ENCODE data around the gene MACROD1. TPM values are rescaled to one million over a fixed set of nuclear protein-coding genes. Genes with fewer than 3 reads are reported as not detected.

MACROD1 gene
- total RNA-seq, 1 donor from 2014 or later = 3.4 TPM

GRCh38 chr11:64074239-64074638 is 91.7 kb downstream of the MACROD1 start:
- Histone ChIP-seq H3K9ac (ENCODE audit: low read length) (no peak overlapping the region), H3K4me3 (ENCODE audit: insufficient read depth, low read depth, low read length) (no peak overlapping the region), H3K27ac (ENCODE audit: low read depth, low read length) (no peak overlapping the region), H4K20me1 (ENCODE audit: insufficient read depth, low read length) (peaks cover 25% of the 10 kb centered on the region), H3K36me3 (ENCODE audit: insufficient read depth, low read length) (no peaks in the 10 kb centered on the region), H3K9me3 (ENCODE audit: insufficient read depth, low read depth, low read length) (peaks cover 1% of the 10 kb centered on the region), H3K4me2 (ENCODE audit: low read length) (no peak overlapping the region), H3K4me1 (ENCODE audit: insufficient read depth, low read length) (no peaks in the 10 kb centered on the region), H2AFZ (ENCODE audit: low read depth, low read length) (no peak overlapping the region), H3K79me2 (ENCODE audit: insufficient read depth, low read length) (no peaks in the 10 kb centered on the region), H3K27me3 (ENCODE audit: insufficient read depth, low read length) (peaks cover 11% of the 10 kb centered on the region)
- DNase-seq (ENCODE audit: low read depth) = no peak
- Mint-ChIP-seq H3K27me3 (ENCODE audit: low read depth, unreplicated experiment) (peaks cover 55% of the 10 kb centered on the region), H3K4me1 (ENCODE audit: low read depth, unreplicated experiment) (no peaks in the 10 kb centered on the region), H3K4me3 (ENCODE audit: unreplicated experiment) (no peak overlapping the region), H3K9me3 (ENCODE audit: unreplicated experiment) (no peaks in the 10 kb centered on the region), H3K36me3 (ENCODE audit: low read depth, unreplicated experiment) (no peaks in the 10 kb centered on the region), H3K27ac (ENCODE audit: unreplicated experiment) (no peak overlapping the region)
- FAIRE-seq = no peak
- TF ChIP-seq EZH2 (IDR thresholded peaks at IDR 0.05; ENCODE audit: insufficient read depth, low read length) (no peak), CTCF (IDR thresholded peaks at IDR 0.05; ENCODE audit: insufficient read depth, low read depth, low read length) (no peak)

DNA sequence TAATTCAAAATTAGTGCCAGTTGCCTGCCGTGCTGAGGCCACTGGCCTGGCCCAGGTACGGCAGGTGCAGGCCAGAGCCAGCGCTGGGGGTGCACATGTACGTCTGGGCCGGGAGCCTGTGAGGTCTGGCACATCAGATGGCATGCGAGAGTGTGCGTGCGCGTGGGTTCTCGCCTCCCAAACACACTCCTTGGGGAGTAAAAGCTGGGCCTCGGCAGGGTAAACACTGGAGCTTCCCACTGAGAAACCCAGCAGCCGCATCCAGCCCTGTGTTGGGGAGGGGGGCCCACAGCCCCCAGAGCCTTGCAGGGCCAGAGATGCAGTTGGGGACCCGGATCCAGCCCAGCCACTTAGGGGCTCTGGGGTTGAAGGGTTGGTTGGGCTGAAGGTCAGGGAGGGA is 92.4 kb downstream of the MACROD1 start:
- H3K4me3 ChIP-seq (ENCODE audit: insufficient read depth, low read depth, low read length) = no peak overlapping the region
- H3K4me3 Mint-ChIP-seq (ENCODE audit: unreplicated experiment) = no peak overlapping the region
- no peak overlapping the region for H2AFZ ChIP-seq (ENCODE audit: low read depth, low read length)
- H3K27me3 Mint-ChIP-seq (ENCODE audit: low read depth, unreplicated experiment) = peaks cover 51% of the 10 kb centered on the region
- no peaks in the 10 kb centered on the region for H3K36me3 Mint-ChIP-seq (ENCODE audit: low read depth, unreplicated experiment)
- H3K4me1 ChIP-seq (ENCODE audit: insufficient read depth, low read length) = no peaks in the 10 kb centered on the region
- no peaks in the 10 kb centered on the region for H3K9me3 Mint-ChIP-seq (ENCODE audit: unreplicated experiment)
- H3K27ac ChIP-seq (ENCODE audit: low read depth, low read length) = no peak overlapping the region
- peaks cover 3% of the 10 kb centered on the region for H3K9me3 ChIP-seq (ENCODE audit: insufficient read depth, low read depth, low read length)
- peaks cover 11% of the 10 kb centered on the region for H3K27me3 ChIP-seq (ENCODE audit: insufficient read depth, low read length)
- no peaks in the 10 kb centered on the region for H3K36me3 ChIP-seq (ENCODE audit: insufficient read depth, low read length)
- no peaks in the 10 kb centered on the region for H3K79me2 ChIP-seq (ENCODE audit: insufficient read depth, low read length)
- no peak for DNase-seq (ENCODE audit: low read depth)
- no peaks in the 10 kb centered on the region for H3K4me1 Mint-ChIP-seq (ENCODE audit: low read depth, unreplicated experiment)
- H4K20me1 ChIP-seq (ENCODE audit: insufficient read depth, low read length) = peaks cover 22% of the 10 kb centered on the region
- TF ChIP-seq CTCF (IDR thresholded peaks at IDR 0.05; ENCODE audit: insufficient read depth, low read depth, low read length) = no peak
- no peak for TF ChIP-seq EZH2 (IDR thresholded peaks at IDR 0.05; ENCODE audit: insufficient read depth, low read length)
- FAIRE-seq = no peak
- no peak overlapping the region for H3K9ac ChIP-seq (ENCODE audit: low read length)
- no peak overlapping the region for H3K4me2 ChIP-seq (ENCODE audit: low read length)
- H3K27ac Mint-ChIP-seq (ENCODE audit: unreplicated experiment) = no peak overlapping the region

DNA sequence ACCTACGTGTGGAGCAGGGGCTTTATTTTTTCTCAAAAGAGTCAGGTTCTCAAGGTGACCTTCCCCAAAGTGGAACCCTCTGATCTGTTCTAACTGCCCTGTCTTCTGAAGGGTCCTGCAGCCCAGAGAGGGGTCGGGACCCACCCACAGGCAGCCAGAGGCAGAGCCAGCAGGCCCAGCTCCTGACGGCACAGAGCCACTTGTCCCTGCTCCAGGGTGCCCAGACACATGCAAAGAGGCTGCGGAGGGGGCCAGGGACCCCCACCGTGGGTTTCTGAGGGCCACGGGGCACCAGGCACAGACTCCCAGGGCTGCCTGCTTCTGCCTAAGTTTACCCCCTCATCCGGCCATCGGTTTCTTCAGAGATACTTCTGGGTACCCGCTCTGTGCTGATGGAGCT is 93.0 kb downstream of the MACROD1 start:
- Histone ChIP-seq H3K4me3 (ENCODE audit: insufficient read depth, low read depth, low read length) (no peak overlapping the region), H3K9ac (ENCODE audit: low read length) (no peak overlapping the region), H2AFZ (ENCODE audit: low read depth, low read length) (no peak overlapping the region), H3K4me2 (ENCODE audit: low read length) (no peak overlapping the region), H3K36me3 (ENCODE audit: insufficient read depth, low read length) (no peaks in the 10 kb centered on the region), H3K79me2 (ENCODE audit: insufficient read depth, low read length) (no peaks in the 10 kb centered on the region), H4K20me1 (ENCODE audit: insufficient read depth, low read length) (peaks cover 21% of the 10 kb centered on the region), H3K27ac (ENCODE audit: low read depth, low read length) (no peak overlapping the region), H3K4me1 (ENCODE audit: insufficient read depth, low read length) (no peaks in the 10 kb centered on the region), H3K27me3 (ENCODE audit: insufficient read depth, low read length) (peaks cover 7% of the 10 kb centered on the region), H3K9me3 (ENCODE audit: insufficient read depth, low read depth, low read length) (peaks cover 3% of the 10 kb centered on the region)
- H3K4me1 Mint-ChIP-seq (ENCODE audit: low read depth, unreplicated experiment) = no peaks in the 10 kb centered on the region
- H3K36me3 Mint-ChIP-seq (ENCODE audit: low read depth, unreplicated experiment) = no peaks in the 10 kb centered on the region
- no peaks in the 10 kb centered on the region for H3K9me3 Mint-ChIP-seq (ENCODE audit: unreplicated experiment)
- DNase-seq (ENCODE audit: low read depth) (no peak), FAIRE-seq (no peak)
- H3K27me3 Mint-ChIP-seq (ENCODE audit: low read depth, unreplicated experiment) = peaks cover 52% of the 10 kb centered on the region
- H3K27ac Mint-ChIP-seq (ENCODE audit: unreplicated experiment) = no peak overlapping the region
- no peak for TF ChIP-seq EZH2 (IDR thresholded peaks at IDR 0.05; ENCODE audit: insufficient read depth, low read length)
- TF ChIP-seq CTCF (IDR thresholded peaks at IDR 0.05; ENCODE audit: insufficient read depth, low read depth, low read length) = no peak
- no peak overlapping the region for H3K4me3 Mint-ChIP-seq (ENCODE audit: unreplicated experiment)

All from astrocyte (in vitro differentiated cells and primary cell).